K562 (cell line): ENCODE data around the gene TCF4. TPM values are rescaled to one million over a fixed set of nuclear protein-coding genes. Genes with fewer than 3 reads are reported as not detected.

Experiments
- ATAC-seq: fragments of 200-7000 bp; cut with Tn5 transposase; 3 replicates; pipeline ENCODE4 v1.9.1; 2020; ENCODE audit warnings: moderate library complexity
- BruUV-seq: library from RNA; stranded (reverse); fragments of 400-500 nt; replicated peaks from 2 replicates; lab custom pipeline; 2021; lab: Mats Ljungman, UMichigan
- CTCF ChIA-PET: fragments of 300-600 bp; formaldehyde crosslinking; extraction: SDS; loops from one replicate; lab custom pipeline; 2021; ENCODE audit warnings: low intra/inter-chr PET ratio; lab: Yijun Ruan, JAX
- POLR2A ChIA-PET: fragments of 300-600, 350-650 bp; sonication (Branson Sonifier 250); formaldehyde crosslinking; extraction: SDS; loops from one replicate; lab custom pipeline; 2021; ENCODE audit warnings: antibody characterized with exemption, inconsistent platforms; lab: Yijun Ruan, JAX
- DNase-seq, 4 experiments: peaks; one replicate each; pipeline versions ENCODE4 v3.0.0 to v3.0.0-alpha.2; 2011 to 2018; ENCODE audit warnings: low spot score in 3 of 4, mixed read lengths in 3 of 4; ENCODE audit errors: extremely low read depth in 1 of 4
- FAIRE-seq: peaks from 2 replicates; lab custom pipeline; 2011; peaks lifted over from hg19 to GRCh38; lab: Jason Lieb, UNC
- H2AFZ ChIP-seq: 2 replicates; pipeline ENCODE4 v1.6.0; 2011; ENCODE audit warnings: low read depth, low read length, control low read depth, inconsistent platforms
- H3K27ac ChIP-seq: fragments of 200-600 bp; 3 replicates; pipeline ENCODE4 v1.8.0; 2011; ENCODE audit warnings: low read depth, mild to moderate bottlenecking, control low read depth, inconsistent platforms, low read length, moderate library complexity, mixed read lengths; ENCODE audit errors: extremely low read depth
- H3K27me3 ChIP-seq, 2 experiments: fragments of 300-600 bp in 1 of 2; 2 replicates in 1 of 2; 3 replicates in 1 of 2; pipeline versions ENCODE4 v1.6.0 to v1.8.0; 2011; ENCODE audit warnings: inconsistent platforms in 2 of 2, low read length in 2 of 2, mild to moderate bottlenecking in 1 of 2, mixed read lengths in 1 of 2, moderate library complexity in 1 of 2; ENCODE audit not compliant: control insufficient read depth in 2 of 2, insufficient read depth in 2 of 2
- H3K36me3 ChIP-seq: fragments of 300-600 bp; 3 replicates; pipeline ENCODE4 v1.8.0; 2011; ENCODE audit warnings: mild to moderate bottlenecking, low read length, inconsistent platforms; ENCODE audit not compliant: control insufficient read depth, insufficient read depth
- H3K4me1 ChIP-seq, 2 experiments: fragments of 200-600 bp in 1 of 2; replicated peaks in 1 of 2; 2 replicates in 1 of 2; 3 replicates in 1 of 2; pipeline versions ENCODE4 v1.5.1 to v1.8.0; 2011; ENCODE audit warnings: inconsistent platforms in 2 of 2, low read length in 2 of 2, mild to moderate bottlenecking in 1 of 2, mixed read lengths in 1 of 2, moderate library complexity in 1 of 2; ENCODE audit not compliant: control insufficient read depth in 2 of 2, insufficient read depth in 2 of 2
- H3K4me2 ChIP-seq: 2 replicates; pipeline ENCODE4 v1.6.1; 2011; ENCODE audit warnings: low read length, control low read depth, inconsistent platforms, mixed read lengths; ENCODE audit not compliant: insufficient read depth
- H3K4me3 ChIP-seq: fragments of 200-600 bp; sonication (generic), shearing (Covaris generic); 2 replicates; pipeline ENCODE4 v1.5.1; 2016; ENCODE audit warnings: control low read depth, inconsistent platforms
- H3K79me2 ChIP-seq: fragments of 200-600 bp; 3 replicates; pipeline ENCODE4 v1.8.0; 2011; ENCODE audit warnings: low read length, inconsistent platforms; ENCODE audit not compliant: control insufficient read depth, insufficient read depth
- H3K9ac ChIP-seq, 2 experiments: 2 replicates each; pipeline versions ENCODE4 v1.6.0 to v1.6.1; 2011; ENCODE audit warnings: low read depth in 2 of 2, low read length in 2 of 2, control low read depth in 1 of 2, inconsistent platforms in 1 of 2, mild to moderate bottlenecking in 1 of 2, mixed read lengths in 1 of 2; ENCODE audit not compliant: insufficient read depth in 1 of 2
- H3K9me1 ChIP-seq: one replicate; pipeline ENCODE4 v1.6.0; 2011; ENCODE audit warnings: inconsistent platforms, mild to moderate bottlenecking, low read length, moderate library complexity; ENCODE audit not compliant: control insufficient read depth, insufficient read depth
- H3K9me3 ChIP-seq: replicated peaks from 2 replicates; pipeline ENCODE4 v1.5.1; 2011; ENCODE audit warnings: low read depth, low read length, inconsistent platforms; ENCODE audit not compliant: control insufficient read depth, insufficient read depth
- H4K20me1 ChIP-seq: replicated peaks from 2 replicates; pipeline ENCODE4 v1.6.1; 2011; ENCODE audit warnings: low read length, inconsistent platforms, mixed read lengths; ENCODE audit not compliant: control insufficient read depth, insufficient read depth
- CBX1 ChIP-seq: sonication (generic); IDR thresholded peaks from 2 replicates; pipeline ENCODE4 v1.6.1; 2016; ENCODE audit warnings: antibody characterized with exemption, low read depth, mild to moderate bottlenecking
- NFATC3 ChIP-seq: fragments of 450-650 bp; IDR thresholded peaks from 2 replicates; pipeline ENCODE4 v1.6.1; 2017; ENCODE audit warnings: mild to moderate bottlenecking
- NR2C1 ChIP-seq, 2 experiments: fragments of 450-650 bp; IDR thresholded peaks; 2 replicates each; pipeline ENCODE4 v1.6.1; 2017; ENCODE audit warnings: mild to moderate bottlenecking in 2 of 2, antibody characterized with exemption in 1 of 2, inconsistent platforms in 1 of 2, missing compliant biosample characterization in 1 of 2, missing genetic modification characterization in 1 of 2
- NUFIP1 ChIP-seq: fragments of 450-650 bp; IDR thresholded peaks from 2 replicates; pipeline ENCODE4 v1.6.1; 2018; ENCODE audit not compliant: partially characterized antibody
- PHTF2 ChIP-seq: fragments of 250-450 bp; sonication (Bioruptor Pico); IDR thresholded peaks from 2 replicates; pipeline ENCODE4 v1.5.0; 2021; ENCODE audit warnings: mild to moderate bottlenecking
- PTBP1 ChIP-seq: fragments of 200-400 bp; formaldehyde crosslinking; IDR thresholded peaks from 2 replicates; pipeline ENCODE4 v1.6.1; 2017; ENCODE audit warnings: low read depth, low read length
- SRF ChIP-seq, 2 experiments: fragments of 250-450, 450-650 bp in 1 of 2; sonication (Bioruptor Pico) in 1 of 2; sonication (generic) in 1 of 2; formaldehyde crosslinking; IDR thresholded peaks; 2 replicates each; pipeline versions ENCODE4 v1.5.0 to v1.5.1; 2020 to 2022; ENCODE audit warnings: mild to moderate bottlenecking in 1 of 2, missing genetic modification reagents in 1 of 2
- ZC3H11A ChIP-seq: IDR thresholded peaks from 2 replicates; pipeline ENCODE4 v1.6.1; 2012; ENCODE audit warnings: low read depth, low read length, improper control_type of control experiment
- ZNF408 ChIP-seq: fragments of 250-450 bp; sonication (Bioruptor Pico); IDR thresholded peaks from 2 replicates; pipeline ENCODE4 v1.4.0; 2020; ENCODE audit warnings: low read depth, mild to moderate bottlenecking, moderate library complexity
- ZNF445 ChIP-seq: fragments of 250-450 bp; sonication (Bioruptor Pico); IDR thresholded peaks from 2 replicates; pipeline ENCODE4 v1.4.0; 2020; ENCODE audit warnings: low read depth, mild to moderate bottlenecking, moderate library complexity
- ZNF57 ChIP-seq: fragments of 450-650 bp; formaldehyde crosslinking; IDR thresholded peaks from 2 replicates; pipeline ENCODE4 v1.4.0; 2020; ENCODE audit warnings: mild to moderate bottlenecking, moderate library complexity
- ZNF589 ChIP-seq: fragments of 200-800 bp; sonication (Bioruptor generic); IDR thresholded peaks from 2 replicates; pipeline ENCODE4 v1.6.1; 2016; ENCODE audit warnings: low read depth, missing genetic modification characterization, missing compliant biosample characterization
- WGBS: fragments of 100-300 bp; shearing (Covaris generic); methylation state at CpG from one replicate; pipeline ENCODE4 v1.1.6; 2016; ENCODE audit warnings: low coverage, mixed read lengths; ENCODE audit not compliant: insufficient coverage; ENCODE audit errors: missing lambda C conversion rate; 5-methylcytosine and 5-hydroxymethylcytosine counted together
- in situ Hi-C: fragments of 300-500 bp; cut with MboI; formaldehyde crosslinking; loops from 4 replicates; pipeline ENCODE4 v1.15.0; 2018; ENCODE audit warnings: inconsistent platforms, mixed read lengths
- intact Hi-C: fragments of 100-400 bp; cut with micrococcal nuclease; formaldehyde crosslinking; loops from 2 replicates; pipeline ENCODE4 v1.14.2; 2022
- polyA plus RNA-seq, 8 experiments: library from polyadenylated mRNA; depleted of rRNA in 4 of 8; stranded (reverse) in 5 of 8; unstranded in 3 of 8; fragments of >200 nt; fragmentation: Nextera tagmentation in 2 of 8; fragmentation: Illumina TruSeq in 1 of 8; extraction: Ambion mirVana in 2 of 8; extraction: Trizol in 1 of 8; gene quantifications; 2 replicates each; pipeline versions ENCODE4 v1.2.1 to v1.2.3, GENCODE V29; 2011 to 2014; ENCODE audit warnings: inconsistent platforms in 1 of 8, missing spikeins in 1 of 8
- total RNA-seq, 7 experiments: library from RNA; depleted of rRNA in 6 of 7; stranded (reverse); fragments of >200 nt in 6 of 7; fragmentation: Illumina TruSeq in 2 of 7; extraction: Trizol in 2 of 7; gene quantifications; 2 replicates each; pipeline versions ENCODE4 v1.2.1 to v1.2.3, GENCODE V29; 2011 to 2021; ENCODE audit warnings: low replicate concordance in 1 of 7
- TF ChIP-seq, protein P1 (sequence below): fragments of 450-650 bp; IDR thresholded peaks from 2 replicates; pipeline ENCODE4 v1.6.1; 2018; ENCODE audit warnings: mild to moderate bottlenecking, low read depth; ENCODE audit not compliant: partially characterized antibody
- TF ChIP-seq, protein P2 (sequence below): fragments of 250-450 bp; sonication (Bioruptor Pico); IDR thresholded peaks from 2 replicates; pipeline ENCODE4 v1.4.0; 2020; ENCODE audit warnings: mild to moderate bottlenecking
- TF ChIP-seq, protein P3 (sequence below), 2 experiments: fragments of 450-650 bp in 1 of 2; sonication (generic) in 1 of 2; formaldehyde crosslinking in 1 of 2; IDR thresholded peaks in 1 of 2; conservative IDR thresholded peaks in 1 of 2; 2 replicates each; pipeline versions ENCODE4 v1.6.1 to v1.8.1; 2016 to 2023; ENCODE audit warnings: mild to moderate bottlenecking in 2 of 2, moderate library complexity in 2 of 2, inconsistent platforms in 1 of 2, missing genetic modification reagents in 1 of 2

The TCF4 gene
- total and polyA plus RNA-seq, 9 of the 15 experiments (the other 6 are each of a cell fraction or from before 2014, with no cell fraction given), result 4.8 to 24.7 (median 15.2) TPM

DNA sequence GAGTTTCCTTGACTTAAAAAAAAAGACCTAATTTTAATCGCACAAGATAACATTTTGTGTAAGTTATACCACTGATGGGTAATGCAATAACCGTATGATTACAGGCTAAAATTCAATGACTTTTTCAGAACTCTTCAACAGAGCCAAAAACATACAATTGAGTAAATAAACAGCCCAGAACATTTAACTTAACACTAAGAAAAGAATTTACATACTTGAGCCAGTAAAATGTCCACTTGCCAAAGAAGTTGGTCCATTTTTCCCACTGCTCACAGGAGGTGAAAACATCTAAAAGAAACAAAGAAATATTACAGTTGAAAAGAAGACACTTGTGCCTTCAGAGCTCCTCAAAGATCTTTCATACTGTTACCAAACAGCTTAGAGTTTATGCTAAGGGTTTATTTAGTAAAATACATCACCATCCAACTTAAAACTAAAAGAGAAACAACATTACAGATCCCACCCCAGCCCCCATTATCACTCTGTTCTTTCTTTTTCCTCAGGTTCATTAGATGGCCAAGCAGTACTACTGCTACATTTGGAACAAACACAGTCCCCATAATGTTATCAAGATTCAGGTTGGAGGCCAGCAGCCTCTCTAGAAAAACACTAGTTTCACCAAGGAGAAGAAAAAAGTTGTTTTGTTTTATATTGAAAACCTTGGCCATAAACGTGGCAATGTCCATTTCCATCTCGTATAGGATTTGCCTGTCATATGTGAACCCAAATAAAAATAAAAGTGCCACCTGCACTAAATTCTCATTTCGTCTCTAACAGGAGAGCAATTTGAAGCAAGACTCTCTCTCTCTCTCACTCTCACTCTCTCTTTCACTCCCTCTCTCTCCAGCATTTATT is 2.7 kb downstream of the TCF4 start:
- Histone ChIP-seq H4K20me1 (no peaks in the 10 kb centered on the region), H3K9me1 (no peaks in the 10 kb centered on the region), H3K27me3 (no peaks in the 10 kb centered on the region), H3K9me3 (no peaks in the 10 kb centered on the region), H3K27ac (peak overlapping the region; percentile 36; the same call in 2 of the 3 replicates), H3K36me3 (peaks cover 4% of the 10 kb centered on the region; the same call in 1 of the 3 replicates), H2AFZ (peak overlapping the region; percentile 43), H3K4me3 (peak overlapping the region; percentile 30), H3K79me2 (peaks cover 44% of the 10 kb centered on the region), H3K4me2 (peak overlapping the region; percentile 77), H3K4me1 (peaks cover 4 to 6% of the 10 kb centered on the region in 2 experiments; a peak in 4 of 5 replicates), H3K9ac (peak overlapping the region; percentile 10 to 39; a peak in 3 of 4 replicates)
- CTCF ChIA-PET, result no interaction called here
- DNase-seq, result no peak
- ATAC-seq, result peak; percentile 13; the same call in 1 of the 3 replicates
- FAIRE-seq, result peak; percentile 65
- in situ Hi-C loops (no loop called here), intact Hi-C loops (loop anchor here (5.0 kb wide), 1 partner anchor 63 kb away; no protein-coding TSS in a partner anchor)
- TF ChIP-seq NR2C1 (IDR thresholded peaks at IDR 0.05) (no peak), NR2C1 (tag; IDR thresholded peaks at IDR 0.05) (no peak), CBX1 (no peak), SRF (CRISPR knock-in tag; IDR thresholded peaks at IDR 0.05) (no peak), ZNF589 (CRISPR knock-in tag) (no peak), PHTF2 (CRISPR knock-in tag) (no peak), ZNF445 (CRISPR knock-in tag) (no peak), NUFIP1 (no peak), NFATC3 (no peak), PTBP1 (no peak), ZNF408 (no peak), ZC3H11A (no peak), ZNF57 (CRISPR knock-in tag) (no peak)
- TF ChIP-seq, protein P1, sequence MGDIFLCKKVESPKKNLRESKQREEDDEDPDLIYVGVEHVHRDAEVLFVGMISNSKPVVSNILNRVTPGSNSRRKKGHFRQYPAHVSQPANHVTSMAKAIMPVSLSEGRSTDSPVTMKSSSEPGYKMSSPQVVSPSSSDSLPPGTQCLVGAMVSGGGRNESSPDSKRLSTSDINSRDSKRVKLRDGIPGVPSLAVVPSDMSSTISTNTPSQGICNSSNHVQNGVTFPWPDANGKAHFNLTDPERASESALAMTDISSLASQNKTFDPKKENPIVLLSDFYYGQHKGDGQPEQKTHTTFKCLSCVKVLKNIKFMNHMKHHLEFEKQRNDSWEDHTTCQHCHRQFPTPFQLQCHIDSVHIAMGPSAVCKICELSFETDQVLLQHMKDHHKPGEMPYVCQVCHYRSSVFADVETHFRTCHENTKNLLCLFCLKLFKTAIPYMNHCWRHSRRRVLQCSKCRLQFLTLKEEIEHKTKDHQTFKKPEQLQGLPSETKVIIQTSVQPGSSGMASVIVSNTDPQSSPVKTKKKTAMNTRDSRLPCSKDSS, result no peak
- TF ChIP-seq, protein P2, sequence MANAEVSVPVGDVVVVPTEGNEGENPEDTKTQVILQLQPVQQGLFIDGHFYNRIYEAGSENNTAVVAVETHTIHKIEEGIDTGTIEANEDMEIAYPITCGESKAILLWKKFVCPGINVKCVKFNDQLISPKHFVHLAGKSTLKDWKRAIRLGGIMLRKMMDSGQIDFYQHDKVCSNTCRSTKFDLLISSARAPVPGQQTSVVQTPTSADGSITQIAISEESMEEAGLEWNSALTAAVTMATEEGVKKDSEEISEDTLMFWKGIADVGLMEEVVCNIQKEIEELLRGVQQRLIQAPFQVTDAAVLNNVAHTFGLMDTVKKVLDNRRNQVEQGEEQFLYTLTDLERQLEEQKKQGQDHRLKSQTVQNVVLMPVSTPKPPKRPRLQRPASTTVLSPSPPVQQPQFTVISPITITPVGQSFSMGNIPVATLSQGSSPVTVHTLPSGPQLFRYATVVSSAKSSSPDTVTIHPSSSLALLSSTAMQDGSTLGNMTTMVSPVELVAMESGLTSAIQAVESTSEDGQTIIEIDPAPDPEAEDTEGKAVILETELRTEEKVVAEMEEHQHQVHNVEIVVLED (CRISPR knock-in tag), result no peak
- TF ChIP-seq, protein P3, sequence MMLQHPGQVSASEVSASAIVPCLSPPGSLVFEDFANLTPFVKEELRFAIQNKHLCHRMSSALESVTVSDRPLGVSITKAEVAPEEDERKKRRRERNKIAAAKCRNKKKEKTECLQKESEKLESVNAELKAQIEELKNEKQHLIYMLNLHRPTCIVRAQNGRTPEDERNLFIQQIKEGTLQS (IDR thresholded peaks at IDR 0.05), result no peak
- TF ChIP-seq, protein P3 (CRISPR knock-in tag; conservative IDR thresholded peaks at IDR 0.05), result no peak
- POLR2A ChIA-PET, result no interaction called here
- no TSS peak for BruUV-seq
- 16% methylated on average over 4 of the region's 5 CpGs for WGBS
